ENCODE data around the gene IFT80.

Gene IFT80

GRCh38 chr3:160399125-160400029 is at the start of gene IFT80, which contains the start of gene SMC4:
IFT80 (minus strand) TSS chr3:160399225; CDS start chr3:160384600, 14,625 bp downstream.
SMC4 (plus strand) TSS chr3:160399650; CDS start chr3:160400827, 1,177 bp downstream.
- peak within 1 kb of the TSS; percentile 96 for H3K4me3 ChIP-seq (replicated peaks; ENCODE audit: low read depth, low read length)
- TF ChIP-seq CTCF (IDR thresholded peaks at IDR 0.05; ENCODE audit: low read length, missing control alignments) = no peak
- DNase-seq (ENCODE audit: low read depth) = peak; percentile 98

GRCh38 chr3:160447544-160447943 is 48.5 kb upstream of the IFT80 start:
- H3K4me3 ChIP-seq (replicated peaks; ENCODE audit: low read depth, low read length) = peak overlapping the region; percentile 73
- DNase-seq (ENCODE audit: low read depth) = peak; percentile 40
- no peak for TF ChIP-seq CTCF (IDR thresholded peaks at IDR 0.05; ENCODE audit: low read length, missing control alignments)

GRCh38 chr3:160446522-160447056 is 47.6 kb upstream of the IFT80 start:
- DNase-seq (ENCODE audit: low read depth) = no peak
- TF ChIP-seq CTCF (IDR thresholded peaks at IDR 0.05; ENCODE audit: low read length, missing control alignments) = no peak
- H3K4me3 ChIP-seq (replicated peaks; ENCODE audit: low read depth, low read length) = no peak overlapping the region

GRCh38 chr3:160445854-160446253 is 46.8 kb upstream of the IFT80 start:
- no peak overlapping the region for H3K4me3 ChIP-seq (replicated peaks; ENCODE audit: low read depth, low read length)
- DNase-seq (ENCODE audit: low read depth) = no peak
- no peak for TF ChIP-seq CTCF (IDR thresholded peaks at IDR 0.05; ENCODE audit: low read length, missing control alignments)

GRCh38 chr3:160444411-160444810 is 45.4 kb upstream of the IFT80 start:
- DNase-seq (ENCODE audit: low read depth) = no peak
- no peak overlapping the region for H3K4me3 ChIP-seq (replicated peaks; ENCODE audit: low read depth, low read length)
- TF ChIP-seq CTCF (IDR thresholded peaks at IDR 0.05; ENCODE audit: low read length, missing control alignments) = no peak

GRCh38 chr3:160440687-160441086 is 41.7 kb upstream of the IFT80 start:
- no peak for DNase-seq (ENCODE audit: low read depth)
- no peak overlapping the region for H3K4me3 ChIP-seq (replicated peaks; ENCODE audit: low read depth, low read length)
- TF ChIP-seq CTCF (IDR thresholded peaks at IDR 0.05; ENCODE audit: low read length, missing control alignments) = no peak
